Skeletal muscle tissue (tissue), 4 donors: ENCODE data around the gene RBMXL2. TPM values are rescaled to one million over a fixed set of nuclear protein-coding genes. Genes with fewer than 3 reads are reported as not detected.

Source experiments
- H3K27ac ChIP-seq: one replicate; pipeline ENCODE4 v1.7.0; 2013; ENCODE audit warnings: mild to moderate bottlenecking, low read depth, low read length, inconsistent platforms
- H3K27me3 ChIP-seq, 3 donors: one replicate each; pipeline ENCODE4 v1.7.0; 2013; ENCODE audit warnings: low read length in 3 of 3; ENCODE audit not compliant: control insufficient read depth in 3 of 3, insufficient read depth in 3 of 3
- H3K36me3 ChIP-seq, 3 donors: one replicate each; pipeline ENCODE4 v1.7.0; 2013; ENCODE audit warnings: low read length in 3 of 3; ENCODE audit not compliant: control insufficient read depth in 3 of 3, insufficient read depth in 3 of 3
- H3K4me1 ChIP-seq, 3 donors: one replicate each; pipeline ENCODE4 v1.7.0; 2013; ENCODE audit warnings: low read length in 3 of 3, mild to moderate bottlenecking in 3 of 3; ENCODE audit not compliant: control insufficient read depth in 3 of 3, insufficient read depth in 3 of 3
- H3K4me3 ChIP-seq, 3 donors: one replicate each; pipeline ENCODE4 v1.7.0; 2013; ENCODE audit warnings: low read length in 3 of 3
- H3K9ac ChIP-seq, 3 donors: one replicate each; pipeline ENCODE4 v1.7.0; 2013; ENCODE audit warnings: low read length in 3 of 3, mild to moderate bottlenecking in 3 of 3, moderate library complexity in 2 of 3, low read depth in 1 of 3
- H3K9me3 ChIP-seq, 3 donors: one replicate each; pipeline ENCODE4 v1.7.0; 2013; ENCODE audit warnings: low read length in 3 of 3; ENCODE audit not compliant: control insufficient read depth in 3 of 3
- total RNA-seq: library from RNA; depleted of rRNA; stranded (reverse); fragments of >200 nt; gene quantifications from one replicate; pipeline ENCODE4 v1.2.3, GENCODE V29; 2014
- donor health status: Osteomylitis.

The RBMXL2 gene
- total RNA-seq, 1 donor from 2014 or later = not detected

GRCh38 chr11:7080900-7081299, 7.9 kb upstream of the RBMXL2 start:
- Histone ChIP-seq H3K27ac (no peak overlapping the region), H3K27me3 (peaks cover 0 to 2% (median 0%) of the 10 kb centered on the region in 3 donors), H3K9me3 (no peaks in the 10 kb centered on the region), H3K4me1 (no peaks in the 10 kb centered on the region), H3K9ac (no peak overlapping the region), H3K36me3 (no peaks in the 10 kb centered on the region), H3K4me3 (no peak overlapping the region)

DNA sequence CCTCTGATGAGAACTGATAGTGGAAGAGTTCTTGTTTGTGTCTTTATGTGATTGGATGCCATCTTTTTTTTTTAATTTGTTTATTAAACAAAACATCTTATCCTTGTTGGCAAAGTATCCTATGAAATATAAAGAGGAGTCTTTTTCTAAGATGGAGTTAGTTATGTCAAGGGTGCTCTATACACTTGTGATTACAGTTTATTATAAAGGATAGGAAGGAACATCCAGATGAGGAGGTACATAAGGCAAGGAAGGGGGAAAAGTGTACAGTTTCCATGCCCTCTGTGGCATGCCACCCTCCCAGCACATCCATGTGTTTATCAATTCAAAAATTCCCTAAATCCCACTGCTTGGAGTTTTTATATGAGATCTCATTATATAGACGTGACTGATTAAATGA, 7.4 kb upstream of the RBMXL2 start:
- Histone ChIP-seq H3K4me1 (no peaks in the 10 kb centered on the region), H3K9ac (no peak overlapping the region), H3K9me3 (no peaks in the 10 kb centered on the region), H3K36me3 (no peaks in the 10 kb centered on the region), H3K27ac (no peak overlapping the region), H3K4me3 (no peak overlapping the region), H3K27me3 (peaks cover 0 to 2% (median 0%) of the 10 kb centered on the region in 3 donors)

GRCh38 chr11:7089328-7090251, 792 bp downstream of the RBMXL2 start:
- Histone ChIP-seq H3K27me3 (peaks cover 0 to 3% (median 0%) of the 10 kb centered on the region in 3 donors), H3K27ac (no peak overlapping the region), H3K4me3 (no peak overlapping the region), H3K9me3 (no peaks in the 10 kb centered on the region), H3K36me3 (no peaks in the 10 kb centered on the region), H3K4me1 (no peaks in the 10 kb centered on the region), H3K9ac (no peak overlapping the region)

GRCh38 chr11:7098235-7098832, 9.5 kb downstream of the RBMXL2 start:
- H3K9ac ChIP-seq = no peak overlapping the region
- H3K4me1 ChIP-seq = no peaks in the 10 kb centered on the region
- H3K4me3 ChIP-seq = no peak overlapping the region
- no peaks in the 10 kb centered on the region for H3K9me3 ChIP-seq
- peaks cover 0 to 5% (median 4%) of the 10 kb centered on the region in 3 donors for H3K27me3 ChIP-seq
- no peak overlapping the region for H3K27ac ChIP-seq
- no peaks in the 10 kb centered on the region for H3K36me3 ChIP-seq

DNA sequence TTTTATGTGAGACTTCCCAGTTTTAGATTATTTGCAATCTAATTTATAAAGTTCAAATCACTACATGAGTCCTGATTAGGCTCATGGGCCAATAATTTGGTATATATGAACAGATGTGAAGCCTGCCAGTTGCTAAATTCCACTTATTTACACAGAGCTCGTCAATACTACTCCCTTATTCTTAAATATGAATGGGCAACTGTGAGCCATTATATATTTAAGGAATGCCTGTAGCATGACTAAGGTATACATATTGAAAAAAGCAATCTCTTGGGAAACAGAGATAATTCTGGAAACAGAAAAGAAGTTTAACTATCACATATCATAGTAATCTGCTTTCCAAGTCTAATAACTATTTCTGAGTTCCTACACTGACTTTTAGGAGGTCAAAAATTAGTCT, 27.0 kb downstream of the RBMXL2 start:
- H3K36me3 ChIP-seq = no peaks in the 10 kb centered on the region
- H3K4me3 ChIP-seq = no peak overlapping the region
- H3K27me3 ChIP-seq = no peaks in the 10 kb centered on the region
- no peak overlapping the region for H3K27ac ChIP-seq
- H3K9me3 ChIP-seq = no peaks in the 10 kb centered on the region
- no peak overlapping the region for H3K9ac ChIP-seq
- no peaks in the 10 kb centered on the region for H3K4me1 ChIP-seq

GRCh38 chr11:7116370-7116769, 27.6 kb downstream of the RBMXL2 start:
- H3K27ac ChIP-seq = no peak overlapping the region
- H3K27me3 ChIP-seq = no peaks in the 10 kb centered on the region
- no peaks in the 10 kb centered on the region for H3K36me3 ChIP-seq
- H3K4me1 ChIP-seq = no peaks in the 10 kb centered on the region
- no peaks in the 10 kb centered on the region for H3K9me3 ChIP-seq
- H3K9ac ChIP-seq = no peak overlapping the region
- H3K4me3 ChIP-seq = no peak overlapping the region

GRCh38 chr11:7138051-7138450, 49.3 kb downstream of the RBMXL2 start:
- no peaks in the 10 kb centered on the region for H3K9me3 ChIP-seq
- H3K4me1 ChIP-seq = no peaks in the 10 kb centered on the region
- H3K27ac ChIP-seq = no peak overlapping the region
- H3K27me3 ChIP-seq = no peaks in the 10 kb centered on the region
- H3K9ac ChIP-seq = no peak overlapping the region
- no peaks in the 10 kb centered on the region for H3K36me3 ChIP-seq
- H3K4me3 ChIP-seq = no peak overlapping the region

Other genes starting within 250 kb of the RBMXL2 start
- not detected for gene OR10A5, start 243.3 kb upstream of the RBMXL2 start, total RNA-seq
- gene OR10A2, start 225.9 kb upstream of the RBMXL2 start, total RNA-seq = not detected
- gene OR10A4, start 212.4 kb upstream of the RBMXL2 start, total RNA-seq = not detected
- not detected for gene OR2D2, start 196.5 kb upstream of the RBMXL2 start, total RNA-seq
- gene OR2D3, start 168.0 kb upstream of the RBMXL2 start, total RNA-seq = not detected
- 1.6 TPM for gene ZNF215, start 162.6 kb upstream of the RBMXL2 start, total RNA-seq
- 2.6 TPM for gene ZNF214, start 68.7 kb upstream of the RBMXL2 start, total RNA-seq
- under 0.01 TPM for gene NLRP14, start 68.5 kb upstream of the RBMXL2 start, total RNA-seq
- 0.52 TPM for gene SYT9, start 162.9 kb downstream of the RBMXL2 start, total RNA-seq